Endothelial cell of umbilical vein (primary cell): ENCODE results near the gene MGLL.

ENCODE experiments used
- CTCF ChIP-seq, 2 donors: IDR thresholded peaks; 1 replicate in 1 of 2; 2 replicates in 1 of 2; pipeline ENCODE4 v1.5.1; 2011; ENCODE audit warnings: low read length in 2 of 2, mild to moderate bottlenecking in 2 of 2, moderate library complexity in 2 of 2, control low read depth in 1 of 2, inconsistent platforms in 1 of 2, low read depth in 1 of 2; ENCODE audit not compliant: insufficient read depth in 1 of 2; ENCODE audit errors: extremely low read depth in 1 of 2
- EZH2 ChIP-seq: IDR thresholded peaks from 2 replicates; pipeline ENCODE4 v1.6.1; 2012; ENCODE audit warnings: borderline replicate concordance, low read depth, mild to moderate bottlenecking, moderate library complexity, low read length, inconsistent platforms; ENCODE audit not compliant: severe bottlenecking
- GATA2 ChIP-seq: IDR thresholded peaks from 2 replicates; pipeline ENCODE4 v1.7.0; 2011; ENCODE audit warnings: low read depth, mild to moderate bottlenecking, moderate library complexity, mixed read lengths, low read length; ENCODE audit not compliant: insufficient read length, insufficient read depth
- JUN ChIP-seq: IDR thresholded peaks from 2 replicates; pipeline ENCODE4 v1.6.1; 2011; ENCODE audit warnings: borderline replicate concordance, low read depth; ENCODE audit not compliant: insufficient read length, insufficient read depth
- MYC ChIP-seq: IDR thresholded peaks from one replicate; pipeline ENCODE4 v1.6.1; 2011; ENCODE audit warnings: mild to moderate bottlenecking, low read depth, low read length
- POLR2A ChIP-seq: IDR thresholded peaks from 2 replicates; pipeline ENCODE4 v1.6.1; 2012; ENCODE audit warnings: low read depth, mild to moderate bottlenecking, control low read depth, low read length
- POLR2AphosphoS5 ChIP-seq: IDR thresholded peaks from 2 replicates; pipeline ENCODE4 v1.6.1; 2012; ENCODE audit warnings: low read depth, mild to moderate bottlenecking, control low read depth, low read length, moderate library complexity; ENCODE audit not compliant: insufficient read depth
- TF ChIP-seq, protein P1 (sequence below): IDR thresholded peaks from 2 replicates; pipeline ENCODE4 v1.6.1; 2011; ENCODE audit not compliant: insufficient read depth, insufficient read length

GRCh38 chr3:127708837-127709236, 113.5 kb downstream of the MGLL start:
- TF ChIP-seq, protein P1, sequence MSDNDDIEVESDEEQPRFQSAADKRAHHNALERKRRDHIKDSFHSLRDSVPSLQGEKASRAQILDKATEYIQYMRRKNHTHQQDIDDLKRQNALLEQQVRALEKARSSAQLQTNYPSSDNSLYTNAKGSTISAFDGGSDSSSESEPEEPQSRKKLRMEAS = no peak
- TF ChIP-seq EZH2 (no peak), CTCF (IDR thresholded peaks at IDR 0.05; ENCODE audit: extremely low read depth in 1 of 2, insufficient read depth in 1 of 2, low read depth in 1 of 2, low read length in 2 of 2) (no peak), POLR2A (no peak), JUN (no peak), POLR2AphosphoS5 (no peak), GATA2 (no peak), MYC (no peak)
